GM18909 (cell line): ENCODE results near the gene PADI4.

Source experiments
- ATAC-seq: cut with Tn5 transposase; IDR thresholded peaks from one replicate; pipeline ENCODE4 v1.9.1; 2021; ENCODE audit warnings: mild to moderate bottlenecking; ENCODE audit not compliant: unreplicated experiment, poor library complexity

Gene PADI4

GRCh38 chr1:17280894-17281293 lies 27.1 kb upstream of the PADI4 start:
- no peak for ATAC-seq

DNA sequence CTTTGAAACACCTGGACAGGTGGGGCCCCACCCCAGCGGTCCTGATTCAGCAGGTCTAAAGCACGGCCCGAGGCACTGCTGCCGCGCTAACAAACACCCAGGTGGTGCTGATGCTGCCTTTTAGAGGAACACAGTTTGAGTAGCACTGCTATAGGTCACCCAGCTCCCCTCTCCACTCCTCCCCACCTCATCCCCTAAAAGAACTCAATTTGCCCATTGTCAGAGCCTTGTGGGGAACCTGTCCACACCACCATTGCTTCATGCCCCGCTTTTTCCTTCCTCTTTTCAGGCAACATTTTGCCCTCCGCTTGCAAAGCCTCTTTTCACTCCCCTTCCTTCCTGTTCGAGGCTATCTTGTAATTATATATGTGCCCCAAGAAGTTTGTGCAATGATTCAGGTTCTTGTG lies 26.2 kb upstream of the PADI4 start:
- ATAC-seq: no peak

GRCh38 chr1:17282836-17283235 lies 25.2 kb upstream of the PADI4 start:
- no peak for ATAC-seq

DNA sequence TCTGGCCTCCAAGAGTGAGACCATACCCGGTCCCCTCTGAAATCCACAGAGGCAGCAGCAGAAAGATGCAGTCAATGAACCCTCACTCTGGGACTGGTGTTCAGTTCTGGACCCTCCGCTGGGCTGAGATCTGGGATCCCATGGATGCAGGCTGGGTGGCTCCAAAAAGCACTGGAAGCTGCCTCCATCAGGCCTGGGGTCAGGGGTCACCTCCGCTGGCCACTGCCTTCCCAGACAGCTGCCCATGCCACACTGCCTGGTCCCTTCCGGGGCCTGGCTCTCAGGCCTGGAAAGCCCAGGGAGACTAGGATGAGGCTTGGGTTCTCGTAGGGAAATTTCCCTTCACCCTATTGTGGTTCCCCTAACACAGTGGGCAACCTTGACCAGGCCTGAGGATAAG lies 21.4 kb upstream of the PADI4 start:
- ATAC-seq: no peak

DNA sequence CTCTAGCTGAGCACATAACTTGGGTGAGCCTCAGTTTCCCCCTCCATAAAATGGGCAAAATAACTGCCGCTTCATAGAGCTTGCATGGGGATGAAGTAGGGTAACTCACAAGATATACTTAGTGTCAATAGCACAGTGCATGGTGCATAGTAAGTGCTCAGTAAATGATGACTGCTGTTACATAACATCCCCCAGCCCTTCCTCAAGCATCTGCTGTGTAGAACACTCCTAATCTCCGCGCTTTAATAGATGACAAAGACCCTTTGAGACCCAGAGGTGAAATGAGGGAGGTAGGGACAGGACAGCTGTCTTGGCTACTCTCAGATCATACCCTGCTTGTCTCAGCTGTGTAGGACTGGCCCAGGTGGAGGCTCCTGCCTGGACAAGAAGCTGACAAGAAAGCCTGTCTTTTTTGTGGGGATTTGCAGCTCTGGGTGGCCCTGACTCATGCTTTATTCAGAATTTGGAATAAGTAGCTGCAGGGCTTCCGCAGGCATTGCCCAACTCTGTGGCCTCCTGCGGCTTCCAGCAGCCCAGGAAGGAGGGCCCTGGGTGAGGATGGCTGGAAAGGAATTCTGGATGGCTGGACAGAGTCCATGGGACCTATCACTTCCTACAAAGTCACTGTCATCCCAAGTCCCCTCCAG lies 20.7 kb upstream of the PADI4 start:
- no peak for ATAC-seq

GRCh38 chr1:17289721-17290120 lies 18.3 kb upstream of the PADI4 start:
- no peak for ATAC-seq

GRCh38 chr1:17290553-17290952 lies 17.4 kb upstream of the PADI4 start:
- ATAC-seq: no peak

GRCh38 chr1:17292299-17293160 lies 15.5 kb upstream of the PADI4 start:
- ATAC-seq: no peak

DNA sequence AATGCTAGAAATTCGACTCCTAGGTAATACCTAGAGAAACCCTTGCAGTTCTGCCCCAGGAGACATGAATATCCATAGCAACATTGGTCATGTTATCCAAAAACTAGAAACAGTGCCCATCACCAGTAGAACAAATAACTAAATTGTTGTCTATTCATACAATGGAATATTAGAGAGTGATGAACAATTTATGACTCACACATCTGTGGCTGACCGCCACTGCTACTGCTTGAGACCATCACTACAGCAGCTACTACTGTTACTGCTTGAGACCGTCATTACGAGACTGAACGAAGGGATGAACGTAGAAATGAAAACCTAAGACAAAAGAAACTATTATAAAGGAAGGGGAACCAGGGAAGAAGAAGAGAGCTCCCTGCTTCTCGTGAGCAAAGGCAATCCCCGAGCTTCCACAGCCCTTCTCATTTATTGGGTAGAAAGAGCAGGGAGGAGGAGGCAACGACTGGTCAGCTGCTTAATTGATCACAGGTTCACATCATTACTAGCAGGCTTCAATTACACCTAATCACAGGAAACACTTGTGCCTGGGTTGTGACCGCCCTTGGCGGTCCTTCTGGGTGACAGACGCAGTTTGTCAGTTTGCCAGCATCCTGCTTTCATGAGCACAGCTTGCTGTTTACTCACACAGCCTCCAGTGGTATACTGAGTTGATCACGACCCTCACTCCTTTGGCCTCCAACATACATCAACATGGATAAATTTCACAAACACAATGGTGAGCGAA lies 14.1 kb upstream of the PADI4 start:
- no peak for ATAC-seq

GRCh38 chr1:17295292-17295691 lies 12.7 kb upstream of the PADI4 start:
- ATAC-seq: no peak

GRCh38 chr1:17296086-17296485 lies 11.9 kb upstream of the PADI4 start:
- no peak for ATAC-seq

DNA sequence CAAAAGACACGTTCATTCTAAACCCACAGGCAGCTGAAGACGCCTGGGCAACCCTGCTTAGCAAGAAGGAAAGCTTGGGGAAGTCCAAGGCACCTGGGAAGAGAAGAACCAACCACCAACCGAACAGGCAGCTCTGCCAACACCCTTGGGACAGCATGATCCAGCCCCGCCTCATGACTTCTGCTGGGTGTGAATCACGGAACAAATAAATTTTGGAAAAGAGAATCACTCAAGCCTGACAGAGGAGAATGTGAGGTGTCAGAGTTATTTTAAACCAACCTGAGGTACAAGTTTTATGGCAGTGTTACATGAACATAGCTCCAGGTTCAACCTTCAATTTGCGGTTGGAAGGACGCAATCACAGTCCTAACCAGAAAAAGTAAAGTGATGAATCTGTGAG lies 10.0 kb upstream of the PADI4 start:
- ATAC-seq: no peak

- no peak for ATAC-seq
Observed at GRCh38 chr1:17301767-17302166, 6.2 kb upstream of the PADI4 start.

- ATAC-seq: no peak
Observed at GRCh38 chr1:17304151-17304825, 3.7 kb upstream of the PADI4 start.

DNA sequence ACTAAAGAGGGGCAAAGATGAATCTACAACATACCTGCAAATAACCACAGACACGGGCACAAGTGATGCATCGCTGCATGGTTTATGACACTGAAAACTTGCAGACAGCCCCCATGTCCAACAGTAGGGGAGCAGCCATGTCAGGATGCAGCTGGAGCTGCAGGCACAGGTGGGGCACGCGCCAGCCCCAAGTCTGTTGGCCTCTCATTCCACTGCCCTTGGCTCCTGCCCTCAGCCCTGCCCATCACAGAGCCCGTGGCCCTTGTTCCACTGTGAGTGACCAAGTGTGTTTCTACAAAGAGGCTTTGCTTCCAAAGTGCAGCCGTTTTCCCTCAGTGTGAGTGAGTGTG lies 3.2 kb upstream of the PADI4 start:
- ATAC-seq: no peak

GRCh38 chr1:17305576-17306095 lies 2.4 kb upstream of the PADI4 start:
- ATAC-seq: no peak

DNA sequence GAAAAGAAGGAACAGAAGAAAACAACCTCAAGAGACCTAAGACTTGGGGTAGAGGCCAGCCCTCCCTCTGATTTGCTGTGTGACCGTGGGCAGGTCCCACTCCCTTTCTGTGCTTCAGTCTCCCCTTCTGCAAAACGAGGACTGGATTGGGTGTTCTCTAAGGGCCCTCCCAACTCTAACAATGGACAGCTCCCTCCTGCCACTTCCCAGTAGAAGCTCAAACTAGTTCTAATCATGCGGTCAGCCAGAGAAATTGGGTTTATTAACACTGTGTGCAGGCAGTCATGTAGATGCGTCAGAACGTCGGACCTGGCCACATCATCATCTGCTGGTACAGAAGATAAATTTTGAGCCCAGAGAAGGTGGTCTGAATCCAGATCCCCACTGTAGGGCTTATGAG lies 1.6 kb upstream of the PADI4 start:
- no peak for ATAC-seq

- no peak for ATAC-seq
Observed at GRCh38 chr1:17306921-17307320, 1.1 kb upstream of the PADI4 start.

DNA sequence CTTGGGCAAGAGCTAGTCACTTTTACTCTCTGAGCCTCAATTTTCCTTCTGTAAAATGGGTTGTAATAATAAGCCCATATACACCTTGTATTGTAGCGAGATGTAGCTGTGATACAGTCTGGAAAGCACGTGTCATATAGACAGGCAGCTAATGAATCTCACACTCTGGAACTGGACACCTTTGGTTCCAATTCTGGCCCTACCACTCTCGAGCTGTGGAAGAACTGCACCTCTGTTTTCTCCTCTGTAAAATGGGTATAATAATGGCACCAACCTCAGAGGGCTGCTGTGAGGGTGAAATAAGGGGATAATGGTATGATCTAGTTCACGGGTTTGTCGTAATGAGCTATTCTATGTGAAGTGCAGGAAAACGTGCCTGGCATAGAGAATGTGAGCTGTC lies 668 bp upstream of the PADI4 start:
- ATAC-seq: no peak

- ATAC-seq: no peak
Observed at GRCh38 chr1:17308593-17308992, 596 bp downstream of the PADI4 start.
